Measurements from ENCODE around the gene CD320.

DNA sequence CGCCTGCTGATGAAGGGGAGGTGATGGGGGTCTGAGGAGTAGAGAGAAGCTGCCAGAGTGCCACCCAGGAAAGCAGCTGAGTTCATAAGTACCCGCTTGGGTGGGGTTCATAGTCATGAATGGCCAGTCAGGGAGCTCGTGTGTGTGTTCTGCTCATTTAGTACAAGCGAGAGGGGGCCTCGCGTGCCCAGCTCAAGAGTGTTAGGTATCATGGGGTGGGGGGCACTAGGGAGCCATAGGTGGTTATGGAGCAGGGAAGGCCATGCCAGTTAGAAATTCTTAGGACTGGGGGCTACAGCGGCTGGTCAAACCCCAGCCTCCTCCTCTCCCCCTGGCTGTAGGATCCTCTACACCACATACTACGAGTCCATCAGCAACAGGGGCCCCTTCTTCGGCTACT lies 46.8 kb downstream of the CD320 start:
- TF ChIP-seq, protein P1, sequence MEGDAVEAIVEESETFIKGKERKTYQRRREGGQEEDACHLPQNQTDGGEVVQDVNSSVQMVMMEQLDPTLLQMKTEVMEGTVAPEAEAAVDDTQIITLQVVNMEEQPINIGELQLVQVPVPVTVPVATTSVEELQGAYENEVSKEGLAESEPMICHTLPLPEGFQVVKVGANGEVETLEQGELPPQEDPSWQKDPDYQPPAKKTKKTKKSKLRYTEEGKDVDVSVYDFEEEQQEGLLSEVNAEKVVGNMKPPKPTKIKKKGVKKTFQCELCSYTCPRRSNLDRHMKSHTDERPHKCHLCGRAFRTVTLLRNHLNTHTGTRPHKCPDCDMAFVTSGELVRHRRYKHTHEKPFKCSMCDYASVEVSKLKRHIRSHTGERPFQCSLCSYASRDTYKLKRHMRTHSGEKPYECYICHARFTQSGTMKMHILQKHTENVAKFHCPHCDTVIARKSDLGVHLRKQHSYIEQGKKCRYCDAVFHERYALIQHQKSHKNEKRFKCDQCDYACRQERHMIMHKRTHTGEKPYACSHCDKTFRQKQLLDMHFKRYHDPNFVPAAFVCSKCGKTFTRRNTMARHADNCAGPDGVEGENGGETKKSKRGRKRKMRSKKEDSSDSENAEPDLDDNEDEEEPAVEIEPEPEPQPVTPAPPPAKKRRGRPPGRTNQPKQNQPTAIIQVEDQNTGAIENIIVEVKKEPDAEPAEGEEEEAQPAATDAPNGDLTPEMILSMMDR (optimal IDR thresholded peaks at IDR 0.05 in 1 of 3, IDR thresholded peaks at IDR 0.05 in 1 of 3, conservative IDR thresholded peaks at IDR 0.05 in 1 of 3; ENCODE audit: extremely low read depth in 1 of 3, insufficient read depth in 2 of 3, low read length in 3 of 3), result no peak
- no peak for TF ChIP-seq EZH2 (IDR thresholded peaks at IDR 0.05; ENCODE audit: low read length)

All from keratinocyte (primary cell).